Measurements from ENCODE around the gene C10orf120. TPM values are rescaled to one million over a fixed set of nuclear protein-coding genes. Genes with fewer than 3 reads are reported as not detected.

Gene C10orf120
- total RNA-seq, 4 donors from 2014 or later: not detected

DNA sequence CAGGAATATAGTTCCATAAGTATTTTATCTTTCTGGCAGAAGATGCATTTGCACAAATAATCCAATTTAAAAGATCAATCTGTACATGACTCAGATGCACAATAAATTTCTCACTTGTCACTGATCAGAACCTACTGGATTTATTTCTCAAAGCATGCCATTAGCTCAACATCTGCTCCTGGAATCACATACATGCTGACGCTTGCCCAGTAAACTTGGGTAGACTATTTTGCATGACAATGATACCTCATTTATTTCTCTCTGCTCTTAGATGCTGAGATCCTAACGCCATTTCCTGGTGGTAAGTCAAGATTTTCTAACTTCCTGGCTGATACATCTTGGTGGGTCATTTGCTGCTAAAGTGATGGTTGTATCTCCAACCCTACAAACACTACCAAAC lies 33.8 kb upstream of the C10orf120 start:
- TF ChIP-seq, protein P1, sequence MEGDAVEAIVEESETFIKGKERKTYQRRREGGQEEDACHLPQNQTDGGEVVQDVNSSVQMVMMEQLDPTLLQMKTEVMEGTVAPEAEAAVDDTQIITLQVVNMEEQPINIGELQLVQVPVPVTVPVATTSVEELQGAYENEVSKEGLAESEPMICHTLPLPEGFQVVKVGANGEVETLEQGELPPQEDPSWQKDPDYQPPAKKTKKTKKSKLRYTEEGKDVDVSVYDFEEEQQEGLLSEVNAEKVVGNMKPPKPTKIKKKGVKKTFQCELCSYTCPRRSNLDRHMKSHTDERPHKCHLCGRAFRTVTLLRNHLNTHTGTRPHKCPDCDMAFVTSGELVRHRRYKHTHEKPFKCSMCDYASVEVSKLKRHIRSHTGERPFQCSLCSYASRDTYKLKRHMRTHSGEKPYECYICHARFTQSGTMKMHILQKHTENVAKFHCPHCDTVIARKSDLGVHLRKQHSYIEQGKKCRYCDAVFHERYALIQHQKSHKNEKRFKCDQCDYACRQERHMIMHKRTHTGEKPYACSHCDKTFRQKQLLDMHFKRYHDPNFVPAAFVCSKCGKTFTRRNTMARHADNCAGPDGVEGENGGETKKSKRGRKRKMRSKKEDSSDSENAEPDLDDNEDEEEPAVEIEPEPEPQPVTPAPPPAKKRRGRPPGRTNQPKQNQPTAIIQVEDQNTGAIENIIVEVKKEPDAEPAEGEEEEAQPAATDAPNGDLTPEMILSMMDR (IDR thresholded peaks at IDR 0.05): no peak
- ATAC-seq (ENCODE audit: low FRiP score) (no peak), DNase-seq (ENCODE audit: low spot score) (no peak)

- no peak for DNase-seq (ENCODE audit: low spot score)
- TF ChIP-seq, protein P1 (IDR thresholded peaks at IDR 0.05): no peak
- ATAC-seq (ENCODE audit: low FRiP score): no peak
Observed at GRCh38 chr10:122730238-122730637, 30.6 kb upstream of the C10orf120 start.

GRCh38 chr10:122729126-122729525 lies 29.5 kb upstream of the C10orf120 start:
- DNase-seq (ENCODE audit: low spot score) (no peak), ATAC-seq (ENCODE audit: low FRiP score) (no peak)
- TF ChIP-seq, protein P1 (IDR thresholded peaks at IDR 0.05): no peak

GRCh38 chr10:122727426-122727825 lies 27.8 kb upstream of the C10orf120 start:
- ATAC-seq (ENCODE audit: low FRiP score) (no peak), DNase-seq (ENCODE audit: low spot score) (no peak)
- TF ChIP-seq, protein P1 (IDR thresholded peaks at IDR 0.05): no peak

DNA sequence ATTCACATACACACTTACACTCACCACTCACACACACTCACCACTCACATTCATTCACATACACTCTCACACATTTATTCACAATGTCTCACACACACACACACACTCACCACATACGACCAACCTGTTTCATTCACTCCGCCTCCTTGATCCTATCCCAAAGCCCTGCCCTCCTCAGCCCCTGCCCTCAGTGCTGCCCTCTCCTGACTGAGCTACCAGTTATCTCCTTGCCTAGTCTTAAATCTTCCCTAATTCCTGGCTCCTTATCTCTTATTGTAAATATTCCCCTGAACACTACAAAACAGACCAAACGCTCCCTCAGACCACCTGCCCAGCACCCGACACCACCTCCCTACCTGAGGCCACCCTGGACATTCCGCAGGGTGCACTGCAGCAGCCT lies 26.1 kb upstream of the C10orf120 start:
- no peak for DNase-seq (ENCODE audit: low spot score)
- TF ChIP-seq, protein P1 (IDR thresholded peaks at IDR 0.05): no peak
- ATAC-seq (ENCODE audit: low FRiP score): no peak

DNA sequence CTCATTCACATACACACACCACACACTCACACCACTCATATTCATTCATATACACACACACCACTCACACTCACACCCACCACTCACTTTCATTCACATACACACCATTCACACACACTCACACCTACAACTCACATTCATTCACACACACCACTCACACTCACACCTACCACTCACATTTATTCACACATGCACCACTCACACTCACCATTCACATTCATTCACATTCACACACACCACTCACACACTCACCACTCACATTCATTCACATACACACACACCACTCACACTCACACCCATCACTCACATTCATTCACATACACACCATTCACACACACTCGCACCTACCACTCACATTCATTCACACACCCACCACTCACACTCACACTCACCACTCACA lies 25.4 kb upstream of the C10orf120 start:
- DNase-seq (ENCODE audit: low spot score): no peak
- ATAC-seq (ENCODE audit: low FRiP score): no peak
- TF ChIP-seq, protein P1 (IDR thresholded peaks at IDR 0.05): no peak

DNA sequence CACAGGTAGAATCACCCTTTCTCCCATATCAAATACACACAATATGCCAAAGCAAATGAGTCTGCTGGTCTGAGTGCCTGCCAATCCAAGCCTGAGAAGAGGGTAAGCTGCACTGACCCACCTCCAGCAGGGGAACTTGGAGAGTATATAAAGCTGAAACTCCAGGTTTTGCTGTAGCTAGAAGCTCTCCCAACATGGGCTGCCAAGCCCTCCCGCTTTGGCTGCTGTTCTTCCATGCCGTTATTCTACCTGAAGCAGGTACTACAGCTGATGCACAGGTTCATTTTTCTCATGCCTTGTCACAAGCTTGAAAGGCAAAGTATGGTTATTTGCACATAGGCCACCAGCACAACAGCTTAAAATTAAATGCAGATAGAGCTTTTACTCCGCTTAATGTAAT lies 21.5 kb upstream of the C10orf120 start:
- no peak for DNase-seq (ENCODE audit: low spot score)
- TF ChIP-seq, protein P1 (IDR thresholded peaks at IDR 0.05): no peak
- no peak for ATAC-seq (ENCODE audit: low FRiP score)
